ENCODE results near the gene ZDHHC19. TPM values are rescaled to one million over a fixed set of nuclear protein-coding genes. Genes with fewer than 3 reads are reported as not detected.

ZDHHC19 gene
- total RNA-seq, 1 donor from 2014 or later, result not detected

DNA sequence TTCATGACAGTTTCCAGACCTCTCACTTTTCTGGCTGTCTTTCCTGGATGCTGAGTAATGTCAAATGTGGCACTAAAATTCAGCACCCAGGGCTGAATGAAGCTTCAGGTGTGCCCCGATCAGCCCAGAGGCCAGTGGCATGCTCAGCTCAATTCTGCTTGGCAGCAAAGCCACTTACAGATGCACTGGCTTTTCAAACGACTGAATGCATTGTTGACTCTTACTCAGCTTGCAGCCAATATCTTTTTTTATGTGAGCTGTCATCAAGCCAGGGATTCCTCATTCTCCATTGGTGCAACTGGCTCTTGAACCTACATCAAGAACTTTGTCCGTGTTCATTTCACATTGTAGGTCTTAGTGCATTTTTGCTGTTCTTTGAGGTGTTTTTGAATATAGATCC is 60.7 kb downstream of the ZDHHC19 start:
- intact Hi-C loops (cut with micrococcal nuclease), result no loop called here

DNA sequence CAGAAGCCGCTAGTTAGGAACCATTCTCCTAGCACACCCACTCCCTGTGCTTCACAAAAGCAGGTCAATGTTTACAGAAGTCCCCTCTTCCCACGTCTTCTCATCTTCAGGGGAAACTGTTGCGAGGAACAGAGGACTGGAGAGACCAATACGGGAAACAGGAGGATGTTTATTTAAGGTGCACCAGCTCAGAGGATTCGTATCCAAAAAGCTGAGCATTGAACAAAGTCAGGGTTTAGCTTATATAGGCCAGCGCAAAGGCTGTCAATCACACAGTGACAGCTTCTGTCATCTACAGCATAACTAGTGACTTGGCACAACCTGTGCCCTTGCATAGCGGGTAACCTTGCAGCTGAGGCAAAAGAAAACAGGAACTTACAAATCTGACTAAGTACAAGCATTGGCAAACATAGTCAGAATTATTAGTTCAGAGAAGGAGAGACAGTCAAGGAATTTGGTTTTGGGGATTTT is 61.3 kb downstream of the ZDHHC19 start:
- intact Hi-C loops (cut with micrococcal nuclease), result no loop called here

DNA sequence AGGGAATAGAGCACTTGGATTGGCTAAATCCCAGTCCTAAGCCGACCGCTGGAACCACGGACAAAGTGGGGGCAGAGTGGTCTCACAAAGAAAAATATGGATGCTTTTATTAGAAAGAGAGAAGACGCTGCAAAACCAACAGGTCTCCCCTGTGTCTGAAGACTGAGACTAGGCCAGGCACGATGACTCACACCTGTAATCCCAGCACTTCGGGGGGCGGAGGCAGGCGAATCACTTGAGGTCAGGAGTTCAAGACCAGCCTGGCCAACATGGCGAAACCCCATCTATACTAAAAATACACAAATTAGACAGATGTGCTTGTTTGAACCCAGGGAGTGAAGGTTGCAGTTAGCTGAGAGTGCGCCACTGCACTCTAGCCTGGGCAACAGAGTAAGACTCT is 61.8 kb downstream of the ZDHHC19 start:
- intact Hi-C loops (cut with micrococcal nuclease), result no loop called here

Other genes starting within 250 kb of the ZDHHC19 start
- 408 and 413 TPM in 2 replicates for gene TFRC, start 129.3 kb downstream of the ZDHHC19 start, total RNA-seq
- gene SLC51A, start 5.1 kb upstream of the ZDHHC19 start, total RNA-seq, result not detected in 2 replicates
- gene PCYT1A, start 76.3 kb upstream of the ZDHHC19 start, total RNA-seq, result 76.4 and 77.1 TPM in 2 replicates
- gene DYNLT2B, start 106.8 kb upstream of the ZDHHC19 start, total RNA-seq, result 19.8 and 20.4 TPM in 2 replicates
- not detected in 2 replicates for gene TM4SF19, start 127.0 kb upstream of the ZDHHC19 start, total RNA-seq
- 47.9 and 49.7 TPM in 2 replicates for gene UBXN7, start 221.0 kb upstream of the ZDHHC19 start, total RNA-seq